HG02610 (cell line): Measurements from ENCODE around the gene C1R.

ENCODE experiments used
- ATAC-seq: cut with Tn5 transposase; IDR thresholded peaks from one replicate; pipeline ENCODE4 v1.9.1; 2021; ENCODE audit warnings: mild to moderate bottlenecking, moderate library complexity; ENCODE audit not compliant: unreplicated experiment

C1R gene

GRCh38 chr12:7100239-7100638, 8.0 kb upstream of the C1R start:
- no peak for ATAC-seq

GRCh38 chr12:7099290-7099996, 7.2 kb upstream of the C1R start:
- ATAC-seq: no peak

- no peak for ATAC-seq
Measured at GRCh38 chr12:7096979-7097378, 4.7 kb upstream of the C1R start.

- no peak for ATAC-seq
Measured at GRCh38 chr12:7096006-7096932, 4.0 kb upstream of the C1R start.

- no peak for ATAC-seq
Measured at GRCh38 chr12:7093892-7094291, 1.6 kb upstream of the C1R start.

- no peak for ATAC-seq
Measured at GRCh38 chr12:7093486-7093885, 1.2 kb upstream of the C1R start.

- no peak for ATAC-seq
Measured at GRCh38 chr12:7092986-7093460, 778 bp upstream of the C1R start.

GRCh38 chr12:7091660-7092228, 501 bp downstream of the C1R start:
- no peak for ATAC-seq

GRCh38 chr12:7091171-7091570, 1.1 kb downstream of the C1R start:
- no peak for ATAC-seq

GRCh38 chr12:7090222-7090998, 1.8 kb downstream of the C1R start:
- no peak for ATAC-seq

- ATAC-seq: no peak
Measured at GRCh38 chr12:7089196-7089871, 2.9 kb downstream of the C1R start.

- ATAC-seq: no peak
Measured at GRCh38 chr12:7083125-7083524, 9.1 kb downstream of the C1R start.

- ATAC-seq: no peak
Measured at GRCh38 chr12:7081037-7081436, 11.2 kb downstream of the C1R start.

GRCh38 chr12:7079826-7080125, 12.5 kb downstream of the C1R start:
- ATAC-seq: no peak

GRCh38 chr12:7078163-7078562, 14.1 kb downstream of the C1R start:
- ATAC-seq: no peak

GRCh38 chr12:7076493-7076892, 15.8 kb downstream of the C1R start:
- ATAC-seq: no peak

GRCh38 chr12:7075939-7076338, 16.3 kb downstream of the C1R start:
- ATAC-seq: no peak

- no peak for ATAC-seq
Measured at GRCh38 chr12:7075518-7075917, 16.7 kb downstream of the C1R start.

GRCh38 chr12:7073946-7074345, 18.3 kb downstream of the C1R start:
- ATAC-seq: no peak

GRCh38 chr12:7072554-7072953, 19.7 kb downstream of the C1R start:
- ATAC-seq: no peak

GRCh38 chr12:7072035-7072434, 20.2 kb downstream of the C1R start:
- no peak for ATAC-seq
